Memory B cell (primary cell): ENCODE measurements around the gene PIGR.
"Not testable (repeated sequence)": the region's sequence is repeated elsewhere in the genome, so short reads cannot be mapped to it uniquely, and the experiment has no call there.

ENCODE experiments used
- ATAC-seq: fragments of 150-1000 bp; cut with Tn5 transposase; 2 replicates; pipeline ENCODE4 v1.10.0; 2021; ENCODE audit warnings: low read depth, mild to moderate bottlenecking, moderate library complexity
- DNase-seq, 2 donors: peaks; one replicate each; pipeline ENCODE4 v3.0.0; 2022; ENCODE audit warnings: low spot score in 2 of 2
- H3K27ac Mint-ChIP-seq: one replicate; pipeline ENCODE4 v1.8.0; 2022; ENCODE audit warnings: mild to moderate bottlenecking, moderate library complexity, mixed read lengths
- H3K27me3 Mint-ChIP-seq: one replicate; pipeline ENCODE4 v1.8.0; 2022; ENCODE audit warnings: mixed read lengths
- H3K36me3 Mint-ChIP-seq: one replicate; pipeline ENCODE4 v1.8.0; 2022; ENCODE audit warnings: mild to moderate bottlenecking, mixed read lengths
- H3K4me1 Mint-ChIP-seq: one replicate; pipeline ENCODE4 v1.8.0; 2022; ENCODE audit warnings: mixed read lengths
- H3K4me3 Mint-ChIP-seq: one replicate; pipeline ENCODE4 v1.8.0; 2022; ENCODE audit warnings: mild to moderate bottlenecking, moderate library complexity, mixed read lengths
- H3K9me3 Mint-ChIP-seq: one replicate; pipeline ENCODE4 v1.8.0; 2022; ENCODE audit warnings: mixed read lengths

PIGR gene

GRCh38 chr1:206933333-206933945 lies 12.8 kb downstream of the PIGR start:
- Mint-ChIP-seq H3K27me3 (no peaks in the 10 kb centered on the region), H3K4me1 (peaks cover 41% of the 10 kb centered on the region), H3K27ac (peak overlapping the region; percentile 97), H3K36me3 (no peaks in the 10 kb centered on the region), H3K9me3 (no peaks in the 10 kb centered on the region), H3K4me3 (no peak overlapping the region)
- ATAC-seq = peak; percentile 59
- DNase-seq = peak; percentile 66 to 72

- H3K9me3 Mint-ChIP-seq = no peaks in the 10 kb centered on the region
- ATAC-seq (no peak), DNase-seq (no peak)
- H3K4me3 Mint-ChIP-seq = no peak overlapping the region
- H3K27me3 Mint-ChIP-seq = no peaks in the 10 kb centered on the region
- peak overlapping the region; percentile 97 for H3K27ac Mint-ChIP-seq
- H3K4me1 Mint-ChIP-seq = peaks cover 52% of the 10 kb centered on the region
- no peaks in the 10 kb centered on the region for H3K36me3 Mint-ChIP-seq
Observed at GRCh38 chr1:206932177-206932576, 14.1 kb downstream of the PIGR start.

- Mint-ChIP-seq H3K27ac (peak overlapping the region; percentile 97), H3K4me1 (peaks cover 52% of the 10 kb centered on the region), H3K9me3 (no peaks in the 10 kb centered on the region), H3K27me3 (no peaks in the 10 kb centered on the region), H3K4me3 (peak overlapping the region; percentile 41), H3K36me3 (no peaks in the 10 kb centered on the region)
- ATAC-seq (peak; percentile 18), DNase-seq (no peak)
Observed at GRCh38 chr1:206931709-206932108, 14.6 kb downstream of the PIGR start.

- Mint-ChIP-seq H3K36me3 (no peaks in the 10 kb centered on the region), H3K27me3 (no peaks in the 10 kb centered on the region), H3K4me1 (peaks cover 52% of the 10 kb centered on the region), H3K9me3 (no peaks in the 10 kb centered on the region), H3K4me3 (peak overlapping the region; percentile 79), H3K27ac (peak overlapping the region; percentile 97)
- ATAC-seq (peak; percentile 64), DNase-seq (no peak)
Observed at GRCh38 chr1:206930210-206930798, 16.0 kb downstream of the PIGR start.

GRCh38 chr1:206929524-206929923 lies 16.7 kb downstream of the PIGR start:
- Mint-ChIP-seq H3K4me3 (peak overlapping the region; percentile 79), H3K4me1 (peaks cover 52% of the 10 kb centered on the region), H3K36me3 (no peaks in the 10 kb centered on the region), H3K27me3 (no peaks in the 10 kb centered on the region), H3K9me3 (no peaks in the 10 kb centered on the region), H3K27ac (peak overlapping the region; percentile 97)
- DNase-seq (no peak), ATAC-seq (peak; percentile 12)

- DNase-seq (no peak), ATAC-seq (no peak)
- Mint-ChIP-seq H3K4me1 (peaks cover 34% of the 10 kb centered on the region), H3K27ac (no peak overlapping the region), H3K4me3 (no peak overlapping the region), H3K9me3 (no peaks in the 10 kb centered on the region), H3K27me3 (no peaks in the 10 kb centered on the region), H3K36me3 (no peaks in the 10 kb centered on the region)
Observed at GRCh38 chr1:206926286-206926685, 20.0 kb downstream of the PIGR start.

- Mint-ChIP-seq H3K4me1 (peaks cover 26% of the 10 kb centered on the region), H3K36me3 (peaks cover 8% of the 10 kb centered on the region), H3K27ac (no peak overlapping the region), H3K4me3 (no peak overlapping the region), H3K27me3 (no peaks in the 10 kb centered on the region), H3K9me3 (no peaks in the 10 kb centered on the region)
- ATAC-seq (peak; percentile 56), DNase-seq (peak; percentile 50 to 61)
Observed at GRCh38 chr1:206925106-206925736, 21.0 kb downstream of the PIGR start.

- H3K4me1 Mint-ChIP-seq = peaks cover 21% of the 10 kb centered on the region
- H3K27ac Mint-ChIP-seq = no peak overlapping the region
- peaks cover 12% of the 10 kb centered on the region for H3K36me3 Mint-ChIP-seq
- ATAC-seq (no peak), DNase-seq (no peak)
- H3K9me3 Mint-ChIP-seq = no peaks in the 10 kb centered on the region
- H3K27me3 Mint-ChIP-seq = no peaks in the 10 kb centered on the region
- no peak overlapping the region for H3K4me3 Mint-ChIP-seq
Observed at GRCh38 chr1:206924592-206925105, 21.6 kb downstream of the PIGR start.

GRCh38 chr1:206923961-206924557 lies 22.2 kb downstream of the PIGR start:
- peaks cover 17% of the 10 kb centered on the region for H3K4me1 Mint-ChIP-seq
- DNase-seq, H3K4me3 Mint-ChIP-seq, H3K27me3 Mint-ChIP-seq, H3K9me3 Mint-ChIP-seq, H3K27ac Mint-ChIP-seq, ATAC-seq: not testable (repeated sequence)
- H3K36me3 Mint-ChIP-seq = peaks cover 16% of the 10 kb centered on the region

- DNase-seq = peak; percentile 70 to 81
- Mint-ChIP-seq H3K27me3 (no peaks in the 10 kb centered on the region), H3K36me3 (peaks cover 21% of the 10 kb centered on the region), H3K4me1 (peaks cover 20% of the 10 kb centered on the region), H3K27ac (no peak overlapping the region), H3K9me3 (no peaks in the 10 kb centered on the region), H3K4me3 (no peak overlapping the region)
- ATAC-seq = peak; percentile 80
Observed at GRCh38 chr1:206923009-206923960, 23.0 kb downstream of the PIGR start.

GRCh38 chr1:206922524-206922923 lies 23.7 kb downstream of the PIGR start:
- Mint-ChIP-seq H3K27ac (no peak overlapping the region), H3K36me3 (peaks cover 27% of the 10 kb centered on the region), H3K4me1 (peaks cover 19% of the 10 kb centered on the region), H3K4me3 (no peak overlapping the region), H3K27me3 (no peaks in the 10 kb centered on the region), H3K9me3 (no peaks in the 10 kb centered on the region)
- DNase-seq (no peak), ATAC-seq (no peak)

- Mint-ChIP-seq H3K9me3 (no peaks in the 10 kb centered on the region), H3K27me3 (no peaks in the 10 kb centered on the region), H3K4me3 (no peak within 1 kb of the TSS), H3K36me3 (peaks cover 33% of the 10 kb centered on the region), H3K27ac (no peak within 1 kb of the TSS), H3K4me1 (peaks cover 20% of the 10 kb centered on the region)
- ATAC-seq = peak; percentile 34
- DNase-seq = peak in 1 of 2 donors; percentile 48
Observed at GRCh38 chr1:206921772-206922265, 24.4 kb downstream of the PIGR start, which contains the start of gene FCMR. FCMR (minus strand) TSS chr1:206921941; CDS start chr1:206921854, 87 bp downstream.

- Mint-ChIP-seq H3K4me3 (no peak overlapping the region), H3K36me3 (peaks cover 63% of the 10 kb centered on the region), H3K9me3 (no peaks in the 10 kb centered on the region), H3K27me3 (no peaks in the 10 kb centered on the region), H3K4me1 (peaks cover 57% of the 10 kb centered on the region), H3K27ac (no peak overlapping the region)
- DNase-seq (no peak), ATAC-seq (no peak)
Observed at GRCh38 chr1:206918076-206918475, 28.2 kb downstream of the PIGR start.
